ENCODE results near the gene CEP162. TPM values are rescaled to one million over a fixed set of nuclear protein-coding genes. Genes with fewer than 3 reads are reported as not detected.
"Not testable (repeated sequence)": the region's sequence is repeated elsewhere in the genome, so short reads cannot be mapped to it uniquely, and the experiment has no call there.

The CEP162 gene
- total RNA-seq, 3 donors from 2014 or later (not counting 1 experiment from before 2014, with no cell fraction given) = 11.2 to 14.6 (median 12.0) TPM

GRCh38 chr6:84242265-84242664 lies 14.8 kb upstream of the CEP162 start:
- Mint-ChIP-seq H3K27ac (no peak overlapping the region), H3K9me3 (no peaks in the 10 kb centered on the region), H3K4me3 (no peak overlapping the region), H3K36me3 (no peaks in the 10 kb centered on the region), H3K27me3 (ENCODE audit: low read depth in 2 of 2) (peaks cover 16 to 25% of the 10 kb centered on the region in 2 donors), H3K4me1 (no peaks in the 10 kb centered on the region)
- DNase-seq (no peak), ATAC-seq (no peak)
- Histone ChIP-seq H3K4me1 (ENCODE audit: control insufficient read depth, insufficient read depth, low read length) (no peaks in the 10 kb centered on the region), H3K27me3 (ENCODE audit: control insufficient read depth, insufficient read depth, low read length) (no peaks in the 10 kb centered on the region), H3K9me3 (ENCODE audit: control insufficient read depth, insufficient read depth, low read length) (no peaks in the 10 kb centered on the region), H3K36me3 (ENCODE audit: control insufficient read depth, insufficient read depth, low read length) (no peaks in the 10 kb centered on the region), H3K4me3 (ENCODE audit: low read length) (no peak overlapping the region), H3K27ac (ENCODE audit: low read length) (no peak overlapping the region)
- intact Hi-C loops (cut with micrococcal nuclease) = no loop called here
- no peak for TF ChIP-seq CTCF (IDR thresholded peaks at IDR 0.05)

GRCh38 chr6:84228198-84228543 lies 728 bp upstream of the CEP162 start:
- TF ChIP-seq CTCF (IDR thresholded peaks at IDR 0.05) = peak; percentile 44
- Histone ChIP-seq H3K9me3 (ENCODE audit: control insufficient read depth, insufficient read depth, low read length) (no peaks in the 10 kb centered on the region), H3K4me1 (ENCODE audit: control insufficient read depth, insufficient read depth, low read length) (peaks cover 8% of the 10 kb centered on the region), H3K27ac (ENCODE audit: low read length) (peak overlapping the region; percentile 45), H3K4me3 (ENCODE audit: low read length) (peak overlapping the region; percentile 86), H3K36me3 (ENCODE audit: control insufficient read depth, insufficient read depth, low read length) (no peaks in the 10 kb centered on the region), H3K27me3 (ENCODE audit: control insufficient read depth, insufficient read depth, low read length) (peaks cover 19% of the 10 kb centered on the region)
- Mint-ChIP-seq H3K9me3 (no peaks in the 10 kb centered on the region), H3K27ac (peak overlapping the region; percentile 82 to 91), H3K4me1 (peaks cover 21 to 22% of the 10 kb centered on the region in 2 donors), H3K4me3 (peak overlapping the region; percentile 100), H3K27me3 (ENCODE audit: low read depth in 2 of 2) (peaks cover 7 to 15% of the 10 kb centered on the region in 2 donors), H3K36me3 (no peaks in the 10 kb centered on the region)
- DNase-seq (no peak), ATAC-seq (no peak)
- intact Hi-C loops (cut with micrococcal nuclease) = loop anchor here (5.0 kb wide), 2 partner anchors 371 to 1161 kb away; partner anchors contain the start of genes CYB5R4, DOP1A and UBE3D
- WGBS (ENCODE audit: insufficient coverage) = 0% methylated on average over 1 of the region's 1 CpG

GRCh38 chr6:84227044-84227433 lies 404 bp downstream of the CEP162 start:
- Mint-ChIP-seq H3K36me3 (no peaks in the 10 kb centered on the region), H3K4me3 (peak overlapping the region; percentile 100), H3K4me1 (peaks cover 21 to 26% of the 10 kb centered on the region in 2 donors), H3K27ac (peak overlapping the region; percentile 82 to 91), H3K9me3 (no peaks in the 10 kb centered on the region), H3K27me3 (ENCODE audit: low read depth in 2 of 2) (peaks cover 0 to 9% of the 10 kb centered on the region in 2 donors)
- peak in 1 of 2 donors; percentile 17 for DNase-seq
- intact Hi-C loops (cut with micrococcal nuclease) = loop anchor here (5.0 kb wide), 2 partner anchors 370 to 1160 kb away; partner anchors contain the start of genes CYB5R4, DOP1A and UBE3D
- ATAC-seq = peak; percentile 9 to 22 (median 12)
- H3K9me3 ChIP-seq (ENCODE audit: control insufficient read depth, insufficient read depth, low read length) = no peaks in the 10 kb centered on the region
- 6% methylated on average over 12 of the region's 14 CpGs for WGBS (ENCODE audit: insufficient coverage)
- H3K27ac ChIP-seq (ENCODE audit: low read length) = peak overlapping the region; percentile 45
- peak overlapping the region; percentile 86 for H3K4me3 ChIP-seq (ENCODE audit: low read length)
- H3K27me3 ChIP-seq (ENCODE audit: control insufficient read depth, insufficient read depth, low read length) = peaks cover 11% of the 10 kb centered on the region
- no peaks in the 10 kb centered on the region for H3K36me3 ChIP-seq (ENCODE audit: control insufficient read depth, insufficient read depth, low read length)
- H3K4me1 ChIP-seq (ENCODE audit: control insufficient read depth, insufficient read depth, low read length) = peaks cover 8% of the 10 kb centered on the region
- TF ChIP-seq CTCF (IDR thresholded peaks at IDR 0.05) = no peak

GRCh38 chr6:84224251-84224650 lies 3.2 kb downstream of the CEP162 start:
- no peak overlapping the region for H3K4me3 Mint-ChIP-seq

GRCh38 chr6:84223608-84224007 lies 3.8 kb downstream of the CEP162 start:
- ATAC-seq; H3K27me3 ChIP-seq (ENCODE audit: control insufficient read depth, insufficient read depth, low read length); H3K4me1 ChIP-seq (ENCODE audit: control insufficient read depth, insufficient read depth, low read length); H3K36me3 Mint-ChIP-seq; H3K9me3 ChIP-seq (ENCODE audit: control insufficient read depth, insufficient read depth, low read length); H3K4me3 ChIP-seq (ENCODE audit: low read length); H3K9me3 Mint-ChIP-seq; DNase-seq; H3K27ac ChIP-seq (ENCODE audit: low read length); H3K27me3 Mint-ChIP-seq (ENCODE audit: low read depth in 2 of 2); intact Hi-C loops (cut with micrococcal nuclease); H3K36me3 ChIP-seq (ENCODE audit: control insufficient read depth, insufficient read depth, low read length); H3K4me3 Mint-ChIP-seq; H3K27ac Mint-ChIP-seq: not testable (repeated sequence)
- H3K4me1 Mint-ChIP-seq = peaks cover 19 to 27% of the 10 kb centered on the region in 2 donors
- WGBS (ENCODE audit: insufficient coverage) = 96% methylated on average over 5 of the region's 5 CpGs

More at GRCh38 chr6:84224251-84224650, 3.2 kb downstream of the CEP162 start:
- Histone ChIP-seq H3K36me3 (ENCODE audit: control insufficient read depth, insufficient read depth, low read length) (no peaks in the 10 kb centered on the region), H3K9me3 (ENCODE audit: control insufficient read depth, insufficient read depth, low read length) (no peaks in the 10 kb centered on the region), H3K27ac (ENCODE audit: low read length) (no peak overlapping the region), H3K4me1 (ENCODE audit: control insufficient read depth, insufficient read depth, low read length) (peaks cover 8% of the 10 kb centered on the region), H3K4me3 (ENCODE audit: low read length) (no peak overlapping the region), H3K27me3 (ENCODE audit: control insufficient read depth, insufficient read depth, low read length) (no peaks in the 10 kb centered on the region)
- Mint-ChIP-seq H3K4me1 (peaks cover 21 to 30% of the 10 kb centered on the region in 2 donors), H3K36me3 (no peaks in the 10 kb centered on the region), H3K27ac (no peak overlapping the region), H3K27me3 (ENCODE audit: low read depth in 2 of 2) (no peaks in the 10 kb centered on the region), H3K9me3 (no peaks in the 10 kb centered on the region)
- no peak for ATAC-seq
- TF ChIP-seq CTCF (IDR thresholded peaks at IDR 0.05) = no peak
- intact Hi-C loops (cut with micrococcal nuclease) = no loop called here
- no peak for DNase-seq

All from natural killer cell (primary cell).